GM21825 (cell line): ENCODE results near the gene KRTAP5-6.
"Not testable (repeated sequence)": the region's sequence is repeated elsewhere in the genome, so short reads cannot be mapped to it uniquely, and the experiment has no call there.

Experiments
- ATAC-seq: cut with Tn5 transposase; IDR thresholded peaks from one replicate; pipeline ENCODE4 v1.9.1; 2021; ENCODE audit warnings: mild to moderate bottlenecking, moderate library complexity; ENCODE audit not compliant: unreplicated experiment

Gene KRTAP5-6

DNA sequence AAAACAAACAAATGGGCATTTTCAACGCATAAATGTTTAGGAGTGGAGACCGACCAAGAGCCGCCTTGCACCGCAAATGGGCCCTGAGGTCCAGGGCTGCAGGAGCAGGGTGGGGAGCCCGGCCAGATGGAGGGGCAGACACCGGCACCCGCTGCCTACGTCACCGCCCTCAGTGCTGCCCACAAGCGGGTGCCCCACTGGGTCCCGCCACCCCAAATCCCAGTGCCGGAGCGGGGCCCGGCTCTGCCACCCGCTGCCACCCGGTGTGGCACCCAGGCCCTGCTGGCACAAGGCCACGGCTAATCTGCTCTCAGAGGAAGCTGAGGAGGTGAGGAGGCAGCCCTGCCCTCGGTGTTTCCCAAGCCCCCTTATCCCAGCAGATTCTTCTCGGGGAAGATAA is 13.8 kb upstream of the KRTAP5-6 start:
- not testable (repeated sequence) for ATAC-seq

DNA sequence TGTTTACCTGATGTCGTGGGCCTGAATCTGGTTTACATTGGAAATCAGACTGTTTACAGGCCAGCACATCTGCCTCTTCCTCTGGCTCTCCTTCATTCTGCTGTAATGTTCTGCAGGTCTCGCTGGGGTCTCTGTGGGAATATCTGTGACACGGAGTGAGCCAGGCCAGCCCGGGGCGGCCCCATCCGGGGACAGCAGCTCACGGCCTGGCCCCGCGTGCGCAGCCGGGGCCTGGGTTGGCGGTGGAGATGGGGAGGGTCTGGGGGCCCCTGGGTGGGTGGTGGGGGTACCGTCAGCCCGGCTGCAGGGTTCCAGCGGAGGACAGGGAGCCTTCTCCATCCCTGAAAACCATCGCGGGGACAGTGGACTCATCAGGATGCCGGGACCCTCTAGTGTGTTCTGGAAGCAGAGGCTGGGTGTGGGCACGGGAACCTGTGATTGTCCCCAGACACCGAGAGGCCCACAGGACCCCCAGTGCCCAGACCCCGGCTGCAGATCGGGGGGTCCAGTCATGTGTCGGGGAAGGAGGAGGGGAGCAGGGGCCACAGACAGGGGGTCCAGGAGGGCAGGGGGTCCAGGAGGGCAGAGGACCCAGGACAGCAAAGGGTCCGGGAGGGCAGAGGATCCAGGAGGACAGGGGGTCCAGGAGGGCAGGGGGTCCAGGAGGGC is 13.0 kb upstream of the KRTAP5-6 start:
- not testable (repeated sequence) for ATAC-seq

DNA sequence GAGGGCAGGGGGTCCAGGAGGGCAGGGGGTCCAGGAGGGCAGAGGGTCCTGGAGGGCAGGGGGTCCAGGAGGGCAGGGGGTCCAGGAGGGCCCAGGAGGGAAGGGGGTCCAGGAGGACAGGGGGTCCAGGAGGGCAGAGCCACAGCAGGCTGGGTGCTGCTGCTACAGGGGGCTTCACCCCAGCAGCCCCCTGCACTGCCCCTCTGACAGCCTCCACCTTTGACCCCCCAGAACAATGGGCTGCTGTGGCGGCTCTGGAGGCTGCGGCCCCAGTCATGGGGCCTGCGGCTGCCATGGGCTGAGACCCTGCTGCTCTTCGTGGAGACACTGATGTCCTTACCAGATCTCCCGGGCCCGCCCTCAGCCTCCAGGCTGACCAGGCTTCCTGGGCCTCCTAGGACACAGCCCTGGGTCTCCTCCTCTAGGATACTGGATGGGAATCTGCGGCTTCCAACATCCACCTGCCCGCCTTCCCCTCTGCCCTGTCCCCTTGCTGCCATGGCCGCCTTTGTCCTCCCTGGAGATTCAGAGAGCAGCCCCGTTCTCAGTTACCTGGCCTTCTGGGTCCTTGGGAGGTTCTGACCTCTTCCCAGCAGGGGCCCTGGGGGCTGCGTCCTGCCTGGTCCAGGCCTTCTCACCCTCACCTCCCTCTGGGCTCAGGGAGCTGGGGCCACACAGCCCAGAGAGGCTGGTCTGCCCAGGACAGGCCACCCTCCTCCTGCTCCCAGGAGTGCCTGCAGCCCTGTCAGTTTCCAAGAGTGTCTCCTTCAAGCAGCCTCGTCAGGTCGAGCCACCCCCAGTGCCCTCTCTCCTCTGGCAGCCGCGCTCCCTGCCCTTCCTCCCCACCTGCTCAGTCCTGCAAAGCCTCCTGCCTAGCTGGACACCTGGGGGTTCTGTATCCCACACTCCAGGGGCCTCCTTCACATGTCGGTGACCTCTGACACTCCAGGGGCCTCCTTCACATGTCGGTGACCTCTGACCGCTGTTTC is 11.8 kb upstream of the KRTAP5-6 start:
- ATAC-seq: not testable (repeated sequence)

DNA sequence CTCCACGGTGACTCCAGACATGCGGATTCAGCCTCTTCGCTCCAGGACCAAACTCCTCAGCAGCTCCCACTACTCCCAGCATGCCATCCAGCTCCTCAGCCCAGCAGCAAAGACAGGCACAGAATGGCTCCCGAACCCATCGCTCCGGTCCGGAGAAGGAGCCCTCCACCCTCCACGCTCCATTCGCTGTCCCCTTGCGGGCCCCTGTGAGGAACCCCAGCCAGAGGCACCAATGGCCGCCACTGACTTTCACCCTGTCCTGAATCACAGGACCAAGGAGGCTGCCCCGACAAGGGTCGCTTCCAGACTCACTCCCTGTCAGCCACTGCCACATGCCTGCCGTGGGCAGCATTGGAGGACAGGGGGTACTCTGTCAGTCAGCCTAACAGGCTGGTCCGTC is 10.8 kb upstream of the KRTAP5-6 start:
- ATAC-seq: not testable (repeated sequence)

DNA sequence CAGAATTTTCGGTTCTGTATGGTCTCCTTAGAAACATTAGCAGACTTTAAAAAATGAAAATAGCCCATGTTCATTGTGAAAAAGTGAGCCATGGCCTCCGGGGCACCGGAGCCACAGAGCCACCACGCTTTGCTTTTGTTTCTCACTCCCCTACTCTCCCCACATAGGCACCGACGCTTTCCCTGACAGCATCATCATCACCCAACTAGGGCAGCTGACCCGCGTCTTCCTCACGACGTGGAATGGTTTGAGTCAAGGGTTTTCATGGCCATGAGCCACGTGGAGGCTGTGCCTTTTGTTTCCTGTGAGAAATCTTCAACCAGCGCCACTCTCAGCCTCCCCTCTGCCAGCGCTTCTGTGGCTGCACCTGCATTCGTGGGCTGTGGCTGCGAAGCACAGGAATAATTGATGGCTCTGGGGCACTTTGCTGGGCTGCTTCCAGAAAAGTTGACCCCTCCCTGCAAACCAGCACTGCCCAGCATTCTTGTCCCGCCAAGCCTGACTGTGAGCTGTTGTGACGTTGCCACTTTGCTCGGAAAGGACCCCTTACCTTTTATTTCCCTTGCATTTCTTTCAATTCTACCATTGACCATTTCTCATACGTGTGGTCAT is 8.6 kb upstream of the KRTAP5-6 start:
- not testable (repeated sequence) for ATAC-seq

DNA sequence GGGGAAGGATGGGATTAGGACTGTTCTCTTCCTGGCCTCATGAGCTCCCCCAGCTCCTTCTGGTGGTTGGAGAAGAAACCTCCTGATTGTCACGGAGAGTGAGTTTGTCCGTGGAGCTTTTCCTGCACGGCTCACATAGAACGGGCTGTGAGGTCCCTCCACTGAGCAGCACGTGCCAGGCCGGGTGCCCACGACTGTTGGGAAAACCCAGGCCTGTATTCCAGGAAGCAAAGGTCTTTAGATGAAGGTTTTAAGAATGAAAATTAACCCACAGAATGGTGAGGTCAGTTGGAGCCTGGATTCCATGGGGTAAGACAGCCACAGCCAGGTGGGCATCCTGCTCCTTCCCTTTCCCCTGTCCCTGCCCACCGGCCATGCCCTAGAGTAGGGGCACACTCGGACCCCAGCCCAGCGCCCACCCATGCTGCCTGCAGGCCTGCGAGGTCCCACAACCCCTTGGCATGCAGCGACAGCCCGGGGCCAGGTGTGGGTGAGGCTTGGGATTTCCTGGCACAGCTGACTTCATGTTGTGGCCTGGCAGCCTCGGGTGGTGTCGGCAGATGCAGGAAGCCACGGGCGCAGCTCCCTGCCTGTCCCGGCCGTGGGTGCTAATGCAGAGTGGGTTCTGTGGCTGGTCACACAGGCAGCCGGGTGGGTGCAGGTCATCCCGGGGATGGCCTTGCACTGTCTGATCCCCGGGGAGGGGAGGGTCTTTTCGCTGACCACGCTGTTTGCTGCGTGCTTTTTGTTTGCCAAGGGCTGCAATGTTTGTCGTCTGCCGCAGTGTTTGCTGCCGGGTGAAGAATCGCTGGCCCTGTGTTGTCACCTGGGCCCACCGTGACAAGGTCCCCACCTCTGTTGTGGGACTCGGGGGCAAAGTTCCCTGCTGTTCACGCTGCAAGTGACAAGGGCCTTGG is 7.5 kb upstream of the KRTAP5-6 start:
- ATAC-seq: not testable (repeated sequence)

DNA sequence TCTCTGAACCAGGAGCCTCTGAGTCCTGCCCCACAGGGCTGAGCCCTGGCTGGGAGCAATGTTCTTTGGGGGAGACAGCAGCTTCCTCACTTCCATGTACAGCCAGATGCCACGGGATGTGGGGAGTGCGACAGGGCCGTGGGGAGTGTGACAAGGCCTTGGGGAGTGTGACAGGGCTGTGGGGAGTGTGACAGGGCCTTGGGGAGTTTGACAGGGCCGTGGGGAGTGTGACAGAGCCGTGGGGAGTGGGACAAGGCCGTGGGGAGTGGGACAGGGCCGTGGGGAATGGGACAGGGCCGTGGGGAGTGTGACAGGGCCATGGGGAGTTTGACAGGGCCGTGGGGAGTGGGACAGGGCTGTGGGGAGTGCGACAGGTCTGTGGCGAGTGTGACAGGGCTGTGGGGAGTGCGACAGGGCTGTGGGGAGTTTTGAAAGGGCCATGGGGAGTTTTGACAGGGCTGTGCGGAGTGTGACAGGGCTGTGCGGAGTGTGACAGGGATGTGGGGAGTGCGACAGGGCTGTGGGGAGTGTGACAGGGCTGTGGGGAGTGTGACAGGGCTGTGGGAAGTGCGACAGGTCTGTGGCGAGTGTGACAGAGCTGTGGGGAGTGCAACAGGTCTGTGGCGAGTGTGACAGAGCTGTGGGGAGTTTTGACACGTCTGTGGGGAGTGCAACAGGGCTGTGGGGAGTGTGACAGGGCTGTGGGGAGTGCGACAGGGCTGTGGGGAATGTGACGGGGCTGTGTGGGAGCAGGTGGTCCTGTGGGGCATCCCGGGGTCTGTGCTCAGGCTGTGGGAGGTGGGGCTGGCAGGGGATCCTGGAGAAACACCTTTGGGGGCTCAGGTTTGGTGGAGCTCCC is 6.6 kb upstream of the KRTAP5-6 start:
- no peak for ATAC-seq

DNA sequence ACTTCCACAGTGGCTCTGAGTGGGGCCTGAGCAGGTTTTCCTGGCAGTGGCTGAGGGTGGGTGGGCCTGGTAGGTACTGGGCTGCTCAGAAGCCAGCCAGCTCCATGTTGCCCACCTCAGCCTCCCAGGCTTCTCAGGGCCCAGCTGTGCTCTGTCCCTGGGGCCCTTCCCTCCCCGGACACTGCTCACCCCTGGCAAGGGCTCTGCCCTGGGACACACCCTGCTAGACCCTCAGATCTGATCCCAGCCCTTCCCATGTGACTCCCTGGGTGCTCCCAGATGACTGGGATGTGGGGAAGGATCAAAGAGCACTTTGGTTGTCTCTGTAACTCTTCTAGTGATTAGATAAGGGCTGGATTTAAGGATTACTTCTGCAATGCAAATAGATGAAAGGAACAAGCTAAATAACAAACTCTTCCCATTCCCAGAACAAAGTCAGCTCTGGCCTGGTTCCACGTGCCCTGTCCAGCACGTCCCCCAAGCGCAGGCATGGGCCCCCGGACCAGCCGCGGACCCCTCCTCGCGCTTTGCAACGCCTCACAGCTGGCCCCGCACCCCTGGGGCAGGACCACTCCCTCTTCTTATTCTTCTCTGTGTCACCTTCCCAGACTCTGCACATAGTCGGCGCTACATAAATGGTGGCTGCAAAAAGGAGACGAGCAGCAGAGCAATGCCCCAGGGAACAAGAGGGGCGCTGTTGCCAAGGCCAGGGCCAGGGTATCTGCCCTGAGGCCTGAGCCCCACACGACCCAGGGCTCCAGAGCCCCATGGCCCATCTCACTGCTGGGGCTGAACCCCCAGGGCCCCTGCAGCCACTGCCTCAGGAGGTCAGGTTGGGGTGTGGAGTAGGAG is 5.7 kb upstream of the KRTAP5-6 start:
- no peak for ATAC-seq

DNA sequence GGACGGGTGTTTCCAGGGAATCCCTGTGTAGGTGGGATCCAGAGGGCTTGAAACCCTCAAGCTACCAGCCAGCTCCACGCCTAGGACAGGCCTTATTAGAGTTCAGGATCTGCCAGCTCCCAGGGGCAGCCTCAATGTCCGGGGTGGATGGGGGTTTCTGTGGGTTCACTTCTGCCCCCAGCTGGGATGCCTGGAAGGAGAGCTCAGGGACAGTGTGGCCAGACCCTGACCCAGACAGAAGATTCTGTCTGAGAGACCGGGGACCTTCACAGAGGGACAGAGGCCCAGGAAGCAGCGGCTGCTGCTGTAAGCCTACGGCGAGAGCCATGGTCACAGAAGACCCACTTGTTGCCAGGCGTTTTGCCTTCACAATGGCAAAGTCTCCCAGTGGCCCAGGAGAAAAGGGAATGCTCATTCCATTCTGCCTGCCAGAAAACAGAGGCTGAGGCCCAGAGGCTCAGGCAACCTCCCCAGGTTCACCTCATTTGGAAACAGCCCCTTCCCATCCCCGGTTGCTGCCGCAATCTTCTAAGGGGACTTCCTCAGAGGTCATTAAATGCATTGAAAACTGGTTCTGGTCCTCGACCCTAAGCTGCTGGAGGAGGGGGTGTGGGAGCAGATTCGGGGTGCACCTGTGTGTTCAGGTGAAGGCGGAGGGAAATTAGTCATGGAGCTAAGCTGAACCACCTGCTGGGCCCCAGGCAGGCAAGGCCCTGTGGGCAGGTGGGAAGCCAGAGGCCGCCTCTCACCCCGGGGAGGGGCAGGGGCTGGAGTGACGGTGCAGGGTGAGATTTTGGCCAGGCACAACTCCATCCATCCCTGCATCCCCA is 4.9 kb upstream of the KRTAP5-6 start:
- no peak for ATAC-seq

DNA sequence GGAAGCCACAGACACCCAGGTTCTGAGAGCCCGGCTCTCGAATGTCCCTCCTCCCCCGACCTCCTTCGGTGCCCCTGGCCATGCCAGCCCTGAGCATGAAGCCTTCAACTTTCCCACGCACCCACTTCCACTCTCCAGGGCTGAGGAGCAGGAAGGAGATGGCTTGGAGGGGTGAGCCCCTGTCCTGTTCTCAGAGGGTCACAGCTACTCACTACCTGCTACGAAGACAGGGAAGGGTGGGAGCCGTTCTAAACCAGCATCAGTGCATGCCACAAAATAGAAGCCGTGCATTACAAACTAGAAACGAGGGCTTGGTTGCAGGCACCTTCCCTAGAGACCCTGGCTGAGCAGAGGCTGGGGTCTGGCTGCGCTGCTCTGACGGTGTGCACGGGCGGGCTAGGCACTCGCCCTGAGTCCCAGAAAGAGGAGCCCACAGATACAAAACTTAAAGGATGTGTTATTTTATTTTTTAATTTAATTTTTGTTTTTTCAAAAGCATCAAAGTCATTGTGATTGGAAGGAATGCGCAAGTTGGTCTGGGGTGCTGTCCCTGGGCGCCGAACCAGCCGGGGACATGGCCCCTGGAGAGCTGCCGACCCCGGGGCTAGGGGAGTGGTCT is 4.2 kb upstream of the KRTAP5-6 start:
- ATAC-seq: no peak

DNA sequence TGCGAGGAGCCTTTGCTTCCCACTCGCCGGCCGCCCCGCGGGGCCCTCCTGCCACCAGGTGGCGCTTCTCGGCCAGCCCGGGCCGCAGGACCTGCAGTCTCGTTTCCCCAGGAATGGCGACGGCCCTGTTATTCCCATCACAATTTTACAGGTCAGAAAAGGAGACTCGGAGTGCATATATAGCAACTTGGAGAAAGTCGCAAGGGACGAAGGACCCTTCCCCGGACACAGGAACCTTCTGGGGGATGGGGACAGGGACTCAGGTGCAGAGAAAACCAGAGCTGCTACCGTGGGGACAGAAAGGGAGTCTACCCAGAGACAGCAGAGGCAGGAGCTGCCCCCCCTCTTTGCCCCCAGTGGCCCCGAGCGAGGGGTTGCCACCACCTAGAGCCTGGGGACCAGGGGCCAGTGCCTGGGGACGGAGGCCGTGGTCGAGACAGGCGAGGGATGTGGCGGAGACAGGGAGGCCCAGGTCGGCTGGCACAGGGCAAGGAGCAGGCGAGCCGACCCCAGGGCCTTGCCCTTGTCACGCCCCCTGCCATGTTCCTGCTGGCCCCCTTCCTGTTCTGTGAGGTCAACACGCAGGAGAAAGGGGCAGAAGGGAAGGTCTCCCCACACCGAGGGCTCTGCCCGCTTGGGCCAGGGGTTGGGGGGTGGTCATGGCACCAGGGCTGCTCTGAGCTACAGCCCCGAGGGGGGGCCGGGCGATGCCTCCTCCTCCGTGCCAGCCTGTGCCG is 3.5 kb upstream of the KRTAP5-6 start:
- no peak for ATAC-seq

DNA sequence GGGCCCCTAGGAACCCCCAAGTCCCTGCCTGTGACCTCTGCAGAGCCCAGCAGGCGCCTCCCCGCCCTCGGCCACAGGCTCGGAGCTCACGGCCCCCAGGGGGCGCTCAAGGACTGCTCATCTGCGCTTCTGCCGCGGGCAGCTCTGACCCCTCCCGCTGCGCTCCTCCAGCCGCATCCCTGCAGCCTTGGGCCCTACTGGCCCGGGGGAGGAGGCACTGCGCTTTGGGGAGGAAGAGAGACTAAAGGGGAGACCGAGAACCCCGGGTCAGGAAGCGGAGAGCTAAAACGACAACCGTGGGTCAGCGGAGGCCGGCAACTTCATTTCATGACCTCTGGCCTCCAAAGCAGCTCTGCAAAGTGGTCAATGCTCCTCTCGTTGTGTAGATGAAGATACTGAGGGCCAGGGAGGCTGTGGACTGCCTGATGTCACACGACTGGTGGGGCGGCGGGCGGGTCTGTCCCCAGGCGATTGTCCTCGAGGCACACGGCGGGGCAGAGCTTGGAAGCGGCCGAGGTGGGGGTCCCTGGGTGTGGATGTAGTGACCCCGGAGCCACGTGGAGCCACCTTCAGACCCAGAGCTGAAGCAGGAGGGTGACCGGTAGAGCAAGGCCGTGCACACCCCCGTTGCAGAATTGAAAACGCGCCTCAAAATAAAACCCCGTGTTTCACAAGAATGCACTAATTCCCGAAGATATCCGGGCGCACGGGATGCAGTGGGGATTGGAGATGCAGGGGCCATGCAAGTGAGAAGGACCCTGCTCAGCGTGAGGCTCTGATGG is 2.7 kb upstream of the KRTAP5-6 start:
- peak; percentile 70 for ATAC-seq

DNA sequence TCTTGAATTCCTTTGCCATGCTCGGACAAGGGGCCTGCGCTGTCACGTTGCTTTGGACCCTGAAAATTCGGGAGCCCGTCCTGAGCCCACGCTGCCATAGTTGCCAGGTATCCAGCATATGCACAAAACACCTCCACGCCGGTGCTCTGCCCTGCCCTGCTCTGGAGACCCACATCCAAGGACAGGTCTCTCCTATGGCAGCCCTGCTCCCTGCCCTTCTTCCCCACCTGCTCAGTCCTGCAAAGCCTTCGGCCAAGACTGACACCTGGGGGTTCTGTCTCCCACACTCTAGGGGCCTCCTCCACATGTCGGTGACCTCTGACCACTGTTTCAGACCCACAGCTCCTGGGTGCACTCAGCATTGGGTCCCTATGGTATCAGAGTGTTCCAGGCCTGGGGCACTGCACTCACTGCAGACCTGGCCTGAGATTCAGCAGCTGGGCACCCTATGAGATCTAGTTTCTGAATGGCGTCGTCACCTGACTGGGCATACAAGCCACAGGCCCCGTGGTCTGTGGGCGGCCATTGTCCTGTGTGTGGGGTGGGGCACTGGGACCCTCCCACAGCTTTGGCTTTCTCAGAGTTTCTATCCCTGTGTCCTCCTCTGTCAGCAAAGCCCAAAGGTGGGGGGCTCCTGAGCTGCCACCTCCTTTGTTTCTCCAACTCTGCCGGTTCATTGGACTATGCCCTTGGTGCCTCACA is 2.0 kb upstream of the KRTAP5-6 start:
- ATAC-seq: no peak

DNA sequence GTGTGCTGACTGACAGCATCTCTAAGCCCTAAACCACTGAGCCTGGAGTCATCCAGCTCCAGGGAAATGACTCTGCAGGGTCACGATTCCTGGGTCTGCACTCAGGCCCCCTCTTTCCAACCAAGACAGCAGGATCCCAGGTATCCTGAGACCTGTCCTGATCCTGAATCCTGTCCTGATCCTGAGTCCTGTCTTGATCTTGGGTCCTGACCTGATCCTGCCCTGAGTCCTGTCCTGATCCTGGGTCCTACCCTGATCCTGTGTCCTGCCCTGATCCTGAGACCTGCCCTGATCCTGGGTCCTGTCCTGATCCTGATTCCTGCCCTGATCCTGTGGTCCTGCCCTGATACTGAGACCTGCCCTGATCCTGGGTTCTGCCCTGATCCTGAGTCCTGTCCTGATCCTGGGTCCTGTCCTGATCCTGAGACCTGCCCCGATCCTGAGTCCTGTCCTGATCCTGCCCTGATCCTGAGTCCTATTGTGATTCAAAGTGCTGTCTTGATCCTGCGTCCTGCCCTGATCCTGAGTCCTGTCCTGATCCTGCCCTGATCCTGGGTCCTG is 1.4 kb upstream of the KRTAP5-6 start:
- no peak for ATAC-seq

DNA sequence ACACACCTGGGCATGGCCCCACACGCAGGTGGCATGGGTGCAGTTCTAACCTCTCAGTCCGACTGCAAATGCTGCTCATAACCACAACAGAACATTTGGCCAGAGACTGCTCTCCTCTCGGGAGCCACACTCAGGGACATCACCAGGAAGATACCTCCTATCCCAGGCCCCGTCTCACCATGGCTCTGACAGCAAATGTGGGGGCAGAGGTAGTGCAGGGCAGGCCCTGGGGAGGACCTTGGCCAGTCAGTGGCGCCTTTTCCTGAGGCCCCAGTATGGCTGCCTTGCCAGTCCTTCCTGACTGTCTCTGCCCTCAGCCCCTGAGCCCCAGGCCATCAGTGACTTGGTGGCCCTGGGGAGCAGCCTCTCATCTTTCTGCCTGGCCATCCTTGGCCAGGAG is 2.8 kb downstream of the KRTAP5-6 start:
- no peak for ATAC-seq
